Astrocyte of the cerebellum (primary cell): ENCODE data around the gene CCNT2.
"Not testable (repeated sequence)": the region's sequence is repeated elsewhere in the genome, so short reads cannot be mapped to it uniquely, and the experiment has no call there.

Experiments used
- DNase-seq: peaks from one replicate; pipeline ENCODE4 v3.0.0-alpha.2; 2011; ENCODE audit warnings: low read depth
- H3K4me3 ChIP-seq: 2 replicates; pipeline ENCODE4 v1.5.1; 2011; ENCODE audit warnings: mild to moderate bottlenecking, low read depth, low read length, moderate library complexity
- CTCF ChIP-seq: IDR thresholded peaks from 2 replicates; pipeline ENCODE4 v1.5.1; 2012; ENCODE audit warnings: low read length, low read depth, moderate library complexity, mild to moderate bottlenecking; ENCODE audit errors: missing control alignments
- in situ Hi-C: cut with HindIII; loops from 2 replicates; pipeline ENCODE4 v1.10.0; 2017; ENCODE audit warnings: low sequenced_read_pairs

The CCNT2 gene

DNA sequence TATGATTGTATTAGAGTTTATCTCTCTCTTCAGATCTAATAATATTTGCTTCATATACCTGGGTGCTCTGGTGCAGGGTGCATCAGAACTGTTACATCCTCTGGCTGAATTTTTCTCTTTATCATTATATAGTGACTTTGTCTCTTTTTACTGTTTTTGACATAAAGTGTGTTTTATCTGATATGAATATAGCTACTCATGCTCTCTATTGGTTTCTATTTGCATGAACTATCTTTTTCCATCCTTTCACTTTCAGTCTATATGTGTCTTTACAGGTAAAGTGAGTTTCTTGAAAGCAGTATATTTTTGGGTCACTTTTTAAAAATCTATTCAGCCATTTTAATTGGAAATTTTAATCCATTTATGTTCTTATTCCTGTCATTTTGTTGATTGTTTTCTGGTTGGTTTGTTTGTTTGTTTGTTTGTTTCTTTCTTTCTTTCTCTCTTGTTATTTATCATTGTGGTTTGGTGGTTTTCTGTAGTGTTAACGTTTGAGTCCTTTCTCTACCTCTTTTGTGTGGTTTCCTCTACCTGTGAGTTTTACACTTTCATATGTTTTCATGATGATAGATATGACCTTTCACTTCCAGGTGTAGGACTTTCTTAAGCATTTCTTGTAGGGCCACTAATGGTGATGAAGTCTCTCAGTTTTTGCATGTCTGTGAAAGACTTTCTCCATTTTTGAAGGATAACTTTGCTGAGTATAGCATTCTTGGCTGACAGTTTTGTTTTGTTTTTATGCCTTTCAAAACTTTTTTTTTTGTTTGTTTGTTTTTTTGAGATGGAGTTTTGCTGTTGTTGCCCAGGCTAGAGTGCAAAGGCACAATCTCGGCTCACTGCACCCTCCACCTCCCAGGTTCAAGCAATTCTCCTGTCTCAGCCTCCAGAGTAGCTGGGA, 54.9 kb downstream of the CCNT2 start:
- in situ Hi-C loops: no loop called here
- no peak for DNase-seq
- H3K4me3 ChIP-seq: no peak overlapping the region

GRCh38 chr2:134975281-134976009, 56.8 kb downstream of the CCNT2 start:
- DNase-seq: no peak
- H3K4me3 ChIP-seq: no peak overlapping the region
- in situ Hi-C loops: no loop called here
- TF ChIP-seq CTCF: no peak

More for the DNA sequence above, 54.9 kb downstream of the CCNT2 start:
- TF ChIP-seq CTCF: no peak

DNA sequence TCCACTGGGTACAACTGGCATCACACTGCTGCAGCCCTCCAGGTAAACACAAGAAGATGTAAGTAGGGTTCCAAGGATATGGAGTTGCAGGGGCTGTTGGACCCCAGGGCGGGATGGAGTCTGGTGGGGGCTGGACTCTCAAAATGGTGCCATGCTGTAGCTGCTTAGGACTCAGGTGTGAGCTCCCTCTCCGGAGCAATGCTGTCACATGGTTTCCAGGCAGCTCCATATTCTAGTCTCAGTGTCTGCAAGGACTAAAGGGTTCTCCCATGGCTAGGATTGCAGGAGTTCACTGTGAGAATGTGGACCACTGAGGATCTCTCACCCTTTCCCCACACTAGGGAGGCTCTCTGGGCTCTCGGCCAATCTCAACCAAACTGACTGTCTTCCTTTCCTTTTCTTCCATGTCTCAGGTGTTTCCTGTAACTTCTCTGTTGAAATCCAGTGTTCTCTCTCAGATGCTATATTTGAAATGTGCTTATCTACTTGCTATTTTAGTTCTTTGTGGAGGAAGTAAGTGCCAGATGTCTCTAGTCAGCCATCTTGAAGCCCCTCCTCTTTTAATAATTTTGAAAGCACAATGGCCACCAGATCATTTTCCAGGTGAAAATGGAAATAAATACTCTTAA, 57.6 kb downstream of the CCNT2 start:
- no peak for TF ChIP-seq CTCF
- DNase-seq: no peak
- in situ Hi-C loops: no loop called here
- H3K4me3 ChIP-seq: no peak overlapping the region

DNA sequence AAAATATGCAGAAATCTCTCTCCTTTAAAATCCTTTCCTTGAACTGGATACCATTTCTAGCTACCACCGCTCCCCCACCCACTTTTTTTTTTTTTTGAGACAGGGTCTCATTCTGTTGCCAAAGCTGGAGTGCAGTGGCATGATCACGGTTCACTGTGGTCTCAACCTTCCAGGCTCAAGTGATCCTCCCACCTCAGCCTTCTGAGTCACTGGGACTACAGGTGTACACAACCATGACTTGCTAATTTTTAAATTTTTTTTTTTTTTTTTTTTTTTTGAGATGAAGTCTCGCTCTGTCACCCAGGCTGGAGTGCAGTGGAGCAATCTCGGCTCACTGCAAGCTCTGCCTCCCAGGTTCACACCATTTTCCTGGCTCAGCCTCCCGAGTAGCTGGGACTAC, 58.5 kb downstream of the CCNT2 start:
- DNase-seq, H3K4me3 ChIP-seq, in situ Hi-C loops: not testable (repeated sequence)

DNA sequence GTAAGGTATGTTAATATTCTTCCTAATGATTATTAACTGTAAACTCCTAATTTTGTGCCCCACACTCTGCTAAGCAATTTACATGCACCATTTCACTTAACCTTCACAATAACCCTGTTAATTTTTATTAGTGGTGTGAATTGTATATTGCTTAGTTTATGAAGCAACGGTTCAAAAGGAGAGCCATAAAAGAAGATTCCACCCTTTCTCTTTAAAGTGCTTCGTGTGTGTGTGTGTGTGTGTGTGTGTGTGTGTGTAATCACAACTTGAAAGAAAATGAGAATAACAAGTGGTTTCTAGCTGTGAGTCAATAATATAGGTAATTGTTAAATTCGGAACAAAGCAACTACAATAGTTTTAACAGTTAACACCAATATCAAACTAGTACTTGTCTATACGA, 60.6 kb downstream of the CCNT2 start:
- in situ Hi-C loops: no loop called here
- H3K4me3 ChIP-seq: no peak overlapping the region
- DNase-seq: no peak
- no peak for TF ChIP-seq CTCF

DNA sequence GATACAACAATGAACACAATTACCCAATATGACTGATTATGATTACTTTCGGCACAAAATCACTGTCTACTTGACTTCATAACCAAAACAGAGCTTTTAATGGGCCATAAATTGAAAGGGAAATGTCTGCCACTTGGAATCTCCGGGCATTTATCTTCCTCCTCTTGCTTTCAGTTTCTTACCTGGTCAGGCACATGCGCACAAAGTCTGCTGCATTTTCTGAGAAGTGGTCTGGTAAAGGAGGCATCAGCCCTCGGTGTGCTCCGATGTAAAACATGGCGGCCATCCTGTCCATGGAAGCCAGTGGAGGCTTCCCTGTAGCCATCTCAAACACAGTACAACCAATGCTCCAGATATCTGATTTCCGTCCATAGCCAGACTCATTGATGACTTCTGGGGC, 62.0 kb downstream of the CCNT2 start:
- no peak for TF ChIP-seq CTCF
- DNase-seq: no peak
- in situ Hi-C loops: no loop called here
- H3K4me3 ChIP-seq: no peak overlapping the region

DNA sequence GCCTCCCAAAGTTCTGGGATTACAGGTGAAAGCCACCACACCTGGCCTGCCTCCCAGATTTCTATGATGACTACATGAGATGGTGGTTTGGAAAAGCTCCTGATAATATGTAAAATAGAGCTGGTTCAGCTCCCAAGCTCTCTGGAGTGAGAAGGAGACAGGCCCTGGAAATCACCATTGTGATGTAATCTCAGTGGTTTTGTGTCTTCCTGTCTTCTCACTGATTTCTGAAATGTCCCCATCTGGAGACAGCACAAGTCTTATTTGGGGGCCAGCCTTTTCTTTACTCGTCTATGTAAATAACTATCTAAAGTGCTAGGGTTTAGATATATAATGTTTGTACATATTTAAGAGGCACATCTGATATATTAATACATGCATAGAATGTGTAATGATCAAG, 64.0 kb downstream of the CCNT2 start:
- no peak overlapping the region for H3K4me3 ChIP-seq
- no peak for TF ChIP-seq CTCF
- in situ Hi-C loops: no loop called here
- no peak for DNase-seq
